ENCODE data around the gene CCDC183. TPM values are rescaled to one million over a fixed set of nuclear protein-coding genes. Genes with fewer than 3 reads are reported as not detected.

The CCDC183 gene
- total RNA-seq, 1 experiment from 2014 or later: 1.1 TPM

- DNase-seq: no peak
- H3K27ac Mint-ChIP-seq: no peak overlapping the region
- no peak overlapping the region for H3K9ac ChIP-seq (ENCODE audit: extremely low read depth, insufficient read length, low read length)
Measured at GRCh38 chr9:136789523-136789937, 6.6 kb upstream of the CCDC183 start.

More at GRCh38 chr9:136789523-136789937, 6.6 kb upstream of the CCDC183 start:
- Histone ChIP-seq H3K79me2 (ENCODE audit: insufficient read depth, low read length) (no peaks in the 10 kb centered on the region), H4K20me1 (ENCODE audit: control insufficient read depth, insufficient read depth, insufficient read length) (no peaks in the 10 kb centered on the region), H2BK12ac (ENCODE audit: insufficient read length, low read depth, low read length) (no peak overlapping the region), H3K23me2 (ENCODE audit: insufficient read length, low read depth, low read length, poor library complexity, severe bottlenecking) (no peaks in the 10 kb centered on the region), H3K79me1 (ENCODE audit: insufficient read depth, low read depth, low read length, poor library complexity, severe bottlenecking) (no peaks in the 10 kb centered on the region), H3K27ac (ENCODE audit: insufficient read length, low read depth, low read length) (no peak overlapping the region), H3K23ac (ENCODE audit: insufficient read length, low read depth, low read length) (no peak overlapping the region), H4K91ac (ENCODE audit: insufficient read length, low read depth, low read length) (no peak overlapping the region), H2BK120ac (ENCODE audit: low read depth, low read length, poor library complexity, severe bottlenecking) (no peak overlapping the region), H2BK15ac (ENCODE audit: low read depth, low read length) (no peak overlapping the region), H3K14ac (ENCODE audit: insufficient read depth, low read length) (no peak overlapping the region), H2BK20ac (ENCODE audit: low read depth, low read length, poor library complexity, severe bottlenecking) (no peak overlapping the region), H3K4ac (ENCODE audit: low read depth, low read length) (no peak overlapping the region), H3K4me2 (ENCODE audit: insufficient read depth, insufficient read length, low read length) (no peak overlapping the region), H4K5ac (ENCODE audit: insufficient read length, low read depth, low read length) (no peak overlapping the region), H3T11ph (ENCODE audit: low read length) (no peak overlapping the region), H3K9me3 (ENCODE audit: control insufficient read depth, low read depth, low read length) (no peaks in the 10 kb centered on the region), H3K4me1 (ENCODE audit: insufficient read depth, low read length) (no peaks in the 10 kb centered on the region), H4K8ac (replicated peaks; ENCODE audit: insufficient read length, low read depth, low read length) (no peak overlapping the region), H3K18ac (ENCODE audit: insufficient read length, low read depth, low read length) (no peak overlapping the region), H3K27me3 (ENCODE audit: insufficient read depth, low read length) (no peaks in the 10 kb centered on the region), H2AFZ (ENCODE audit: low read length) (no peak overlapping the region), H2AK5ac (ENCODE audit: insufficient read length, low read length) (no peak overlapping the region), H3K56ac (ENCODE audit: insufficient read length, low read depth, low read length) (no peak overlapping the region), H2BK5ac (ENCODE audit: insufficient read length, low read length) (no peak overlapping the region)
- WGBS (ENCODE audit: extremely low coverage, insufficient read length, low lambda C conversion rate): no CpG with 5 or more reads among the region's 3 CpGs
- peaks cover 0 to 8% (median 1%) of the 10 kb centered on the region in 3 experiments; a peak in 3 of 7 replicates for H3K36me3 Mint-ChIP-seq (ENCODE audit: insufficient read depth in 1 of 3, low read depth in 3 of 3)
- H3K9me3 Mint-ChIP-seq: no peaks in the 10 kb centered on the region
- peaks cover 10 to 21% of the 10 kb centered on the region in 2 experiments for H3K4me1 Mint-ChIP-seq
- no peak overlapping the region for H3K4me3 Mint-ChIP-seq
- no peak for TF ChIP-seq CTCF (conservative IDR thresholded peaks at IDR 0.05)
- peaks cover 11% of the 10 kb centered on the region for H3K27me3 Mint-ChIP-seq (ENCODE audit: low read depth)
